ENCODE data around the gene AKAP12. TPM values are rescaled to one million over a fixed set of nuclear protein-coding genes. Genes with fewer than 3 reads are reported as not detected.
"Not testable (repeated sequence)": the region's sequence is repeated elsewhere in the genome, so short reads cannot be mapped to it uniquely, and the experiment has no call there.

AKAP12 gene
- polyA plus RNA-seq, 12 donors: 98.7 to 200 (median 120) TPM; not detected in 1

DNA sequence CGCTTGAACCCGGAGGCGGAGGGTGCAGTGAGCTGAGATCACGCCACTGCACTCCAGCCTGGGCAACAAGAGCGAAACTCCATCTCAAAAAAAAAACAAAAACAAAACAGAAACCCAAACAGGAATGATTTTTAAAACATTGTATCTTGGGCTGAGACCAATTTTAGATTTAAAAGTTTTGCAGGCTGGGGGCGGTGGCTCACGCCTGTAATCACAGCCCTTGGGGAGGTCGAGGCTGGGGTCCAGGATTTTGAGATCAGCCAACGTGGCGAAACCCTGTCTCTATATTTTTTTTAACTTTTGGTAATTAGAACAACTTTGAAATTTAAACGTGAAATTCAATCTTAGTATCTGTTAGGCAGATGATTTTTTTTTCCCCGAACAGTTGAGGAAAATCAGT lies 70.5 kb downstream of the AKAP12 start:
- no peak for DNase-seq

- no peak for DNase-seq
These were observed 71.3 kb downstream of the AKAP12 start for GRCh38 chr6:151310852-151311767.

GRCh38 chr6:151313066-151313491 lies 73.3 kb downstream of the AKAP12 start:
- no peak for DNase-seq

DNA sequence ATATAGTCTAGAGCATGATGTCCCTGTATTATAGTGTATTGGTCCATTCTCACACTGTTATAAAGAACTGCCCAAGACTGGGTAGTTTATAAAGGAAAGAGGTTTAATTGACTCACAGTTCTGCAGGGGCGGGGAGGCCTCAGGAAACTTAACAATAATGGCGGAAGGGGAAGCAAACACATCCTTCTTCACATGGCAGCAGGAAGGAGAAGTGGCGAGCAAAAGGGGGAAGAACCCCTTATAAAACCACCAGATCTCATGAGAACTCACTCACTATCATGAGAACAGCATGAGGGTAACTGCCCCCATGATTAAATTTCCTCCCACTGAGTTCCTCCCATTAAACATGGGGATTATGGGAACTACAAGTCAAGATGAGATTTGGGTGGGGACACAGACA lies 75.9 kb downstream of the AKAP12 start:
- DNase-seq: not testable (repeated sequence)

DNA sequence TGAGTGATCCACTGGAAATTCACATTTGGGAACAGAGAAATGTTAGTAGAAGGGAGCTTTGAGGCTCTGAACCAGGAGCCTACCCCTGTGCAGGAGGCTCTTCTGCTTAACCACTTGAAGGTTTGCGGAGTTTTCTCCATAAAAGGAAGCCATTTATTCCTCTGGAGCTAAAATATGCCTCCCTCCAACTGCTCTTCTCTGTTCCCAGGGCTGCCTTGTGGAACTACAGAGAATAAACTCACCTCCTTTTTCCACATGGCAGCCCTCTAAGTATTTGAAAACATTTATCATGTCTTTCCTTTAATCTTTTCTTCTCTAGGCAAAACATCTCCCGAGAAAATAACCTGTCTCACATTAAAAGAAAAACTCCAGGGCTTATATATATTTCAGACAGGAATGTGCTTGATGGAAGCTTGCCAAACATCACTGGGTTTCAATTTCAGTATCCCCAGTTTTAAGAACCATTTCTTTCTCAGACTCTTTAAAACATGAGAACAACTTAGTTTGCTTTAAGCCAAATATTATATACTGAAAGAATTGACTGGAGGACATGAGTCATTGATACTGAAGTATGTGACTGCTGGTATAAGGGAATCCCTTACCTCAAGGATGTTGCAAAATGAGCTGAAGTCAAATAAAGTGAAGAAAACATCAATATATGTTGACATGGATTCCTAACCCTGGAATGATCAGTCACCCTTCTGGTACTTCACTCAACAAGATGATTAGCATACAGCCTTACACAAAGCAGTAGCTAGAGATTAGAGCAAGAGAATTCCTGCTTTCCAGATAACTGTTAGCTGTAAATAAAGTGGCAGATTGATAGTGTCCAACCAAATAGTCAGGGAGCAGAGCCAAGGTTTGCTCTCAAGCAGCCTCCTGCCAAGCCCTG lies 77.6 kb downstream of the AKAP12 start:
- DNase-seq: no peak

DNA sequence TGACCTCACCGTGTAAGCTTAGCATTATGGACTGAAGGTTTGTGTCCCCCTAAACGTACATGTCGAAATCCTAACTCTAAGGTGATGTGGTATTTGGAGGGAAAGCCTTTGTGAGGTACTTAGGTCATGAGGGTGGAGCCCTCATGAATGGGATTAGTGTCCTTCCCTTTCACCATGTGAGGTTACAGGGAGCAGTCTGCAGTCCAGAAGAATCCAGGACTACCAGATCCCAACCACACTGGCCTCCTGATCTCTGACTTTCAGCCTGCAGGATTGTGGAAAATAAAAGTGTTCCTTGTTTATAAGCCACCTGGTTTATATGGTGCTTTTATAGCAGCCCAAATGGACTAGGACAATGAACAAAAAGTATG lies 78.2 kb downstream of the AKAP12 start:
- no peak for DNase-seq

GRCh38 chr6:151320140-151320539 lies 80.4 kb downstream of the AKAP12 start:
- no peak for DNase-seq

GRCh38 chr6:151321438-151321837 lies 81.7 kb downstream of the AKAP12 start:
- DNase-seq: no peak

- DNase-seq: no peak
These were observed 82.8 kb downstream of the AKAP12 start for GRCh38 chr6:151322570-151322969.

GRCh38 chr6:151323791-151324487 lies 84.2 kb downstream of the AKAP12 start:
- DNase-seq: peak; percentile 92

- DNase-seq: no peak
These were observed 84.7 kb downstream of the AKAP12 start for GRCh38 chr6:151324488-151324825.

DNA sequence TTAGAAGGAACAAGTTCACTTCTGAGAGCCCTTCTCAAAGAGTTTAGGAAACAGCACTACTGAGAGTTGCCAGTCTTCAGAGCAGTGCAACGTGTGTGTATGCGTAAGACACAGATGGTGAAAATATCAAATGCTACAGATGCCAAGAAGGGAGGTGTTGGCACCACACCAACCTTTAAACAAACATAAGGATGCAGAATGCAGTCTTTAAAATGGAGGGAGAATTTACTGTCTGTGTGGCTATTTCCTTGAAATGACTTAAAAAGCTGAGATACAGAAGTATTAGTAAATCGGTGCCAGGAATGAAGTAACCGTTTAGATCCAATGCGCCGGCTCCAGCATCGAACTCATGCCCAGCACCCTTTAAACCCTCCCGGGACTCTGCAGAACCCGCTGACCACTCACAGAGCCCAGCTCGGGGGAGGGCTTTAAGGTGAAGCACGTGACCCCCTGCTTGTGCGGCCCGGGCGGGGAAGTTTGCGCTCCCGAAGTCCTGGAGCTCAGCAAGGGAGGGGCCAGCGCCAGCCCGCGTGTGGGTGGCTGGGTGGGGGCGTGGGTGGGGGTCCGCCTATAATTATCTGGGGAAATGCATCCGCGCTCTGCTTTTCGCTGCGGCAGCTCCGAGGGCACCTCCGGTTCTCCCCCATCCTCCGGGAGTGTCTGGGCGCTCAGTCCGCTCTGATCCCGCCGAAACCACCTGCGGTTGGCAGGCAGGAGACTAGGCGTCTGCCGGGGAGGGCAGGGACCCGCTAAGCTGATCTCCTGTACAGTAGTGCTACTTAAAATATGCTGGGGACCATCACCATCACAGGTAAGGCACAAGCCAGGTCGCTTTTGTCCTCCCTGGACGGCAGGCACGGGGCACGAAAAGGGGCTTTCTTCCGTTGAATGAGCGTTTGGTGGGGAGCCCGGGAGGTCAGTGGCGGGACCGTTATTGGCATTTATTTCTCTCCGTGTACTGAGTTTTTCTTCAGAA lies 85.6 kb downstream of the AKAP12 start:
- peak; percentile 77 for DNase-seq

- DNase-seq: no peak
These were observed 86.5 kb downstream of the AKAP12 start for GRCh38 chr6:151326116-151326825.

DNA sequence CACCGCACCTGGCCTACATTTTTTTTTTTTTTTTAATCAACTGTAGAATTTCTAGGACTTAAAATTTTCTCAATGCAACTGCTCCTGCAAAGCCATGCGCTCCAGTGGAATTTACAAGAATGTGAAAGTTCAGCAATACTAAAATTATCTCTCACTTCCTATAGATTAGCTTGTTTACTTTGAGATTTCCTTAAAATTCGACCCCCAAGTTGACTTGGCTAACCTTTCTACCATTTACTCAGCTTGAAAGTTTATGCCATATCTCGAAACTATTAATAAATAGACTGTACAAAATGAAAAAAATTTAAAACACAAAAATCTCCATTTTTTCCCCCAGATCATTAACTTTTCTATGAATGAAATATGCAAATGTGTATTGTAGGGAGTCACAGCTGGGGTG lies 87.3 kb downstream of the AKAP12 start:
- DNase-seq: no peak

- peak; percentile 77 for DNase-seq
These were observed 90.4 kb downstream of the AKAP12 start for GRCh38 chr6:151330130-151330696.

DNA sequence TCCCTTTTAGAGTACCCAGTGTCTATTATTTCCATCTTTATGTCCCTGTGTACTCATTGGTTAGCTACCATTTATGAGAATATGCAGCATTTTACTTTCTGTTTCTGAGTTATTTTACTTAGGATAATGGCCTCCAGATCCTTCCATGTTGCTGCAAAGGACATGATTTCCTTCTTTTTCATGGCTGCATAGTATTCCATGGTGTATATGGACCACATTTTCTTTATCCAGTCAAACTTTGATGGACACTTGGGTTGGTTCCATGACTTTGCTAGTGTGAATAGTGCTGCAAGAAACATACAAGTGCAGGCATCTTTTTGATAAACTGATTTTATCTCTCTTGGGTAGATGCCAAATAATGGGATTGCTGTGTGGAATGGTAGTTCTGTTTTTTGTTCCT lies 96.2 kb downstream of the AKAP12 start:
- DNase-seq: no peak

DNA sequence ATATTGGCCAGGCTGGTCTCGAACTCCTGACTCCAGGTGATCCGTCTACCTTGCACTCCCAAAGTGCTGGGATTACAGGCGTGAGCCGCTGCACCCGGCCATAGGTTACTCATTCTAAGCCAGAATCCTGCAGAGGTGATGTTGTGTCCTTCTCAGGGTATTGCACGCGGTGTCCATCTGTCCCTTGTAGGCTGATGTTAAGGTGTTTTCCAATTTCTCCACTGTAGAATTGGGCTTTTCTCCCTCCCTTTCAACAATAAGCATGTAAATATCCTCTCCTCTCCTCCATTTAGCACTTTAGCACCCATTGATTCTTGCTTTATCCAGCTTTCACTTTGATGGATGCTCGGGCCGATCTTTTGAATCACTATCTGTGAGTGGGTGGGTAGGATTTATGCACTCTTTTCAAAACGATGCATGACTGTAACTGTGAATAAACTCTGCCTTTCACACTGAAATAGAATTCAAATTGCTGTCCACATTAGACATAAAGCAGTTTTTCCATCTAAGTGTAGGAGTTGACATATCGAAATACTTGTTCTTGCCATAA lies 99.0 kb downstream of the AKAP12 start:
- no peak for DNase-seq

DNA sequence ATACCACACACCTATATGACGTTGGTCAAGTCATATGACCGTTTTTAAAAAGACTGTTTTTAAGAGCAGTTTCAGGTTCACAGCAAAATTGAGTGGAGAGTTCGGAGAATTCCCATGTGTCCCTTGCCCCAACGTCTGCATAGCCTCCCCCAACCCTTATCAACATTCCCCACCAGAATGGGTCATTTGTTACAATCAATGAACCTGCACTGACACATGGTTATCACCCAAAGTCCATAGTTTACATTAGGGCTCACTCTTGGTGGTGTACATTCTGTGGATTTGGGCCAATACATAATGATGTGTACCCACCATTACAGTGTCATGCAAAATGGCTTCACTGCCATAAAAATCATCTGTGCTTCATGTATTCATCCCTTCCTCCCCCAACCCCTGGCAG lies 99.6 kb downstream of the AKAP12 start:
- DNase-seq: no peak

DNA sequence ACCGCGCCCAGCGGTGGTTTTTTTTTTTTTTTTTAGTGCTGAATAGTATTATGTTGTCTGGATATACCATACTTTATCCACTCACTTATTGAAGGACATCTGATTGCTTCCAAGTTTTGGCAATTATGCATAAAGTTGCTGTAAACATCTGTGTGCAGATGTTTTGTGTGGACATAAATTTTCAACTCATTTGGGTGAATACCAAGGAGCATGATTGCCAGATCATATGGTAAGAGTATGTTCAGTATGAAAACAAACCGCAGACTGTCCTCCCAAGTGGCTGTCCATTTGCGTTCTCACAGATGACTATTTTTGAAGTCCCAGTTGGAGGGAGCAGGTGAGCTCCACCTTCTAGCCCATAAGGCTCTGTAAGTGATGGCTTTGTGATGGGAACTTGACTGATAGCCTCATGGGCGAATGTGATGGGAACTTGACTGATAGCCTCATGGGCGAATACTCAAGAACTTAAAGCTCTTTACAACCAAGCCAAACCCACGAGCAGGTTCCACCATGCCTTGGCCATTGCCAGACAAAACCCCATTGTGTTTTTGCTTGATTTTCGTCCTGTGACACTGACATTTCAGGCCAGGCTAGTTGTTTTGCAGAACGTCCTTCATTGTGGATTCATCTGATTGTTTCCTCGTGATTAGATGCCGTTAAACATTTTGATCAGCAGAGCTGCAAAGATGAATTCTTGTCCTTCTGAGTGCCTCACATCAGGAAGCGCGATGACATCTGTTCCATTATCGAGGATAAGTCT lies 100.6 kb downstream of the AKAP12 start:
- peak; percentile 72 for DNase-seq

Measured in muscle of arm (tissue), 12 donors.